HG03457 (cell line): Measurements from ENCODE around the gene SHISA9.
"Not testable (repeated sequence)": the region's sequence is repeated elsewhere in the genome, so short reads cannot be mapped to it uniquely, and the experiment has no call there.

Experiments
- ATAC-seq: cut with Tn5 transposase; IDR thresholded peaks from one replicate; pipeline ENCODE4 v1.9.1; 2021; ENCODE audit warnings: moderate number of reproducible peaks; ENCODE audit not compliant: unreplicated experiment

SHISA9 gene

GRCh38 chr16:12899529-12900143, 1.8 kb upstream of the SHISA9 start:
- no peak for ATAC-seq

GRCh38 chr16:12900156-12900555, 1.2 kb upstream of the SHISA9 start:
- no peak for ATAC-seq

GRCh38 chr16:12900599-12901203, 697 bp upstream of the SHISA9 start:
- ATAC-seq, result no peak

GRCh38 chr16:12901204-12901596, 198 bp upstream of the SHISA9 start:
- no peak for ATAC-seq

GRCh38 chr16:12902511-12903372, 1.3 kb downstream of the SHISA9 start:
- ATAC-seq, result no peak

- no peak for ATAC-seq
Observed at GRCh38 chr16:12903407-12904328, 2.3 kb downstream of the SHISA9 start.

- ATAC-seq, result no peak
Observed at GRCh38 chr16:12904329-12904671, 2.9 kb downstream of the SHISA9 start.

- no peak for ATAC-seq
Observed at GRCh38 chr16:12906271-12906670, 4.9 kb downstream of the SHISA9 start.

- ATAC-seq, result no peak
Observed at GRCh38 chr16:12906765-12907516, 5.5 kb downstream of the SHISA9 start.

GRCh38 chr16:12907670-12908233, 6.4 kb downstream of the SHISA9 start:
- ATAC-seq, result no peak

GRCh38 chr16:12917246-12917645, 15.8 kb downstream of the SHISA9 start:
- ATAC-seq, result no peak

GRCh38 chr16:12917653-12918052, 16.3 kb downstream of the SHISA9 start:
- no peak for ATAC-seq

GRCh38 chr16:12920739-12921138, 19.3 kb downstream of the SHISA9 start:
- no peak for ATAC-seq

- not testable (repeated sequence) for ATAC-seq
Observed at GRCh38 chr16:12923640-12924039, 22.2 kb downstream of the SHISA9 start.

- no peak for ATAC-seq
Observed at GRCh38 chr16:12925026-12925800, 23.8 kb downstream of the SHISA9 start.

GRCh38 chr16:12927591-12927990, 26.2 kb downstream of the SHISA9 start:
- no peak for ATAC-seq

GRCh38 chr16:12930881-12931280, 29.5 kb downstream of the SHISA9 start:
- no peak for ATAC-seq

- ATAC-seq, result no peak
Observed at GRCh38 chr16:12936391-12936790, 35.0 kb downstream of the SHISA9 start.

GRCh38 chr16:12941896-12942295, 40.5 kb downstream of the SHISA9 start:
- no peak for ATAC-seq
